GM19463 (cell line): ENCODE measurements around the gene ZP2.
"Not testable (repeated sequence)": the region's sequence is repeated elsewhere in the genome, so short reads cannot be mapped to it uniquely, and the experiment has no call there.

Source experiments
- ATAC-seq: cut with Tn5 transposase; IDR thresholded peaks from one replicate; pipeline ENCODE4 v1.9.1; 2021; ENCODE audit warnings: mild to moderate bottlenecking, moderate library complexity; ENCODE audit not compliant: unreplicated experiment

ZP2 gene

GRCh38 chr16:21211486-21211885 lies at the start of gene ZP2:
ZP2 (minus strand) TSS chr16:21211574; CDS start chr16:21211547, 27 bp downstream.
- no peak for ATAC-seq

GRCh38 chr16:21257284-21257683 lies 45.9 kb upstream of the ZP2 start:
- ATAC-seq: no peak

- no peak for ATAC-seq
These were observed 45.3 kb upstream of the ZP2 start for GRCh38 chr16:21256636-21257035.

- ATAC-seq: no peak
These were observed 42.1 kb upstream of the ZP2 start for GRCh38 chr16:21253470-21253869.

GRCh38 chr16:21250072-21250923 lies 38.9 kb upstream of the ZP2 start:
- ATAC-seq: no peak

- ATAC-seq: not testable (repeated sequence)
These were observed 36.8 kb upstream of the ZP2 start for GRCh38 chr16:21248179-21248578.

- no peak for ATAC-seq
These were observed 33.3 kb upstream of the ZP2 start for GRCh38 chr16:21244518-21245215.

GRCh38 chr16:21242756-21243155 lies 31.4 kb upstream of the ZP2 start:
- no peak for ATAC-seq

- no peak for ATAC-seq
These were observed 28.3 kb upstream of the ZP2 start for GRCh38 chr16:21239646-21240045.

GRCh38 chr16:21236831-21237230 lies 25.5 kb upstream of the ZP2 start:
- no peak for ATAC-seq

GRCh38 chr16:21235199-21235585 lies 23.8 kb upstream of the ZP2 start:
- ATAC-seq: no peak

GRCh38 chr16:21233521-21234150 lies 22.3 kb upstream of the ZP2 start, which contains the start of gene ANKS4B:
ANKS4B (plus strand) TSS chr16:21233699; CDS start chr16:21233738, 39 bp downstream.
- ATAC-seq: no peak

- no peak for ATAC-seq
These were observed 21.7 kb upstream of the ZP2 start for GRCh38 chr16:21233045-21233520.

- ATAC-seq: no peak
These were observed 17.0 kb upstream of the ZP2 start for GRCh38 chr16:21228361-21228872.

- ATAC-seq: no peak
These were observed 16.5 kb upstream of the ZP2 start for GRCh38 chr16:21227866-21228265.

- ATAC-seq: no peak
These were observed 15.4 kb upstream of the ZP2 start for GRCh38 chr16:21226749-21227148.

- no peak for ATAC-seq
These were observed 13.4 kb upstream of the ZP2 start for GRCh38 chr16:21224800-21225199.

GRCh38 chr16:21223787-21224186 lies 12.4 kb upstream of the ZP2 start:
- ATAC-seq: no peak

GRCh38 chr16:21222495-21223337 lies 11.3 kb upstream of the ZP2 start:
- ATAC-seq: no peak

GRCh38 chr16:21219551-21219950 lies 8.2 kb upstream of the ZP2 start:
- no peak for ATAC-seq
